C4-2B (cell line): ENCODE data around the gene FCN2.

ENCODE experiments used
- ZFX ChIP-seq: fragments of 450-650 bp; IDR thresholded peaks from 2 replicates; pipeline ENCODE4 v1.6.1; 2017
- TF ChIP-seq, protein P1 (sequence below): fragments of 450-650 bp; conservative IDR thresholded peaks from 2 replicates; pipeline ENCODE4 v1.5.1; 2017; ENCODE audit warnings: mild to moderate bottlenecking

DNA sequence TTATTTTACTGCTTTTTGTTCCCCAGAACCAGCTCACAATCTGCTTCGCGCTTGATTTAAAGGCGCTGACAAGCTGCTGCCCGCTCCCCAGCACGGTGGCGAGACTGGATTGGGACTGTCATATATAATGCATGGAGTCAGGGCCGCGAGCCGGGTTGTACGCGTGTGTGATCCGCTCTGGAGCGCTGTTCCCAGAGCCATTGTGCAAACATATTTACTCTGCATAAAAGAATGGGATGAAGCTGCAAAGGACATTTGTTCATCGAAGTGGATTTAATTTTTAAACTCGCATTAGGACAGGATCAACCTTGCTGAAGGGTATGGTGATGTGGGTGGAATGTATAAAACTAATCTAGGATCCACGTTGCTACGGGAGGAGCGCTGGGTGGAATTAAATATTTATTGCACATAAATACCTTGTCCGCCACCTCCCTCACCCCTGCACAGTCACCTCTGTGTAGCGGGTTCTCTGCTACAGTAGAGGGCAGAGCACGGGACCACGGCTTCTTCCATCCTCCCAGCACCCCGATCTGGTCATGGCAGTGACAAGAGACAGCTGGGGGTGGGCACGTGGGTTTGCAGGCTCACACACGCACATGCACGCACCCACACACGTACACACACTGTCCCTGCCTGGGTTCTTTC lies 55.2 kb downstream of the FCN2 start:
- TF ChIP-seq, protein P1, sequence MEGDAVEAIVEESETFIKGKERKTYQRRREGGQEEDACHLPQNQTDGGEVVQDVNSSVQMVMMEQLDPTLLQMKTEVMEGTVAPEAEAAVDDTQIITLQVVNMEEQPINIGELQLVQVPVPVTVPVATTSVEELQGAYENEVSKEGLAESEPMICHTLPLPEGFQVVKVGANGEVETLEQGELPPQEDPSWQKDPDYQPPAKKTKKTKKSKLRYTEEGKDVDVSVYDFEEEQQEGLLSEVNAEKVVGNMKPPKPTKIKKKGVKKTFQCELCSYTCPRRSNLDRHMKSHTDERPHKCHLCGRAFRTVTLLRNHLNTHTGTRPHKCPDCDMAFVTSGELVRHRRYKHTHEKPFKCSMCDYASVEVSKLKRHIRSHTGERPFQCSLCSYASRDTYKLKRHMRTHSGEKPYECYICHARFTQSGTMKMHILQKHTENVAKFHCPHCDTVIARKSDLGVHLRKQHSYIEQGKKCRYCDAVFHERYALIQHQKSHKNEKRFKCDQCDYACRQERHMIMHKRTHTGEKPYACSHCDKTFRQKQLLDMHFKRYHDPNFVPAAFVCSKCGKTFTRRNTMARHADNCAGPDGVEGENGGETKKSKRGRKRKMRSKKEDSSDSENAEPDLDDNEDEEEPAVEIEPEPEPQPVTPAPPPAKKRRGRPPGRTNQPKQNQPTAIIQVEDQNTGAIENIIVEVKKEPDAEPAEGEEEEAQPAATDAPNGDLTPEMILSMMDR, result no peak
- no peak for TF ChIP-seq ZFX
